ENCODE results near the gene BUB1B.
"Not testable (repeated sequence)": the region's sequence is repeated elsewhere in the genome, so short reads cannot be mapped to it uniquely, and the experiment has no call there.

BUB1B gene

DNA sequence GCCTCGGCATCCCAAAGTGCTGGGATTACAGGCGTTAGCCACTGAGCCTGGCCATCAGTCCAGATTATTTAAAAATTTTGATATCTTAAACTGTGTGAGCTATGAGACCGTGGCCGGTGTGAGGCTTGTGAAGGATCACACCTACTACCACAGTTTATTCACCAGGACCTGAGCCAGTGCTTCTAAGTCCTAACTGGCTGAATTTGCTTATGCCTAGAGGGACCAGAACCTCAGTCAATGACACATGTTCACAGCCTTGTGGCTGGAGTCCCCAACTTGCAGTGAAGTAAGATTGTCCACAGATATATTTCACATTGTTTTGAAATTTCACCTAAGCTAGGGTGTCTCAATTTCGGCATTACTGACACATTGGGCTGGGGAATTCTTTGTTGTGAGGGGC is 37.0 kb upstream of the BUB1B start:
- H3K4me3 ChIP-seq (ENCODE audit: low read length): not testable (repeated sequence)
- WGBS (ENCODE audit: insufficient coverage, insufficient read length): no CpG with 5 or more reads among the region's 5 CpGs

DNA sequence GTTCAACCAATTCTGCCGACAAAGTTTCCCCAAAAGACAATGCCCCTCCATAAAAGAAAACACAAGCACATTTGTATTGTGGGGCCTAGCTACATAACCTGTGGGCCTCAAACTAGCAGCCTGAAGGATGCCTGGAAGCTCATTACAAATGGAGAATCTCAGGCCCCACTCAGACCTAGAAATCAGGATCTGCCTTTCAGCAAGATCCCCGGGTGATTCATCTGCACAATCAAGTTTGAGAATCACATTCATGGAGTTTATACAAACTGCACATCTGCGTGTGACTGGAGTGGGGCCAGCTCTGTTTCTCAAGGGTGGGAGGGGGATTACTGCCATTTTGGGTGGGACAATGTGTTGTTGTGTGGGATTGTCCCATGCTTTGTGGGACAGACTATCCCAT is 36.5 kb upstream of the BUB1B start:
- H3K27ac ChIP-seq (ENCODE audit: low read length); DNase-seq (ENCODE audit: low read depth, low spot score); H3K36me3 ChIP-seq (ENCODE audit: control insufficient read depth, insufficient read depth, low read length); H3K9me3 ChIP-seq (ENCODE audit: control insufficient read depth, insufficient read depth, low read length); H3K27me3 ChIP-seq (ENCODE audit: control insufficient read depth, insufficient read depth, low read length); H3K4me1 ChIP-seq (ENCODE audit: control insufficient read depth, insufficient read depth, low read length); H3K4me3 ChIP-seq (ENCODE audit: low read length): not testable (repeated sequence)
- no CpG with 5 or more reads among the region's 3 CpGs for WGBS (ENCODE audit: insufficient coverage, insufficient read length)

More for the DNA sequence above, 37.0 kb upstream of the BUB1B start:
- H3K27ac ChIP-seq (ENCODE audit: low read length); DNase-seq (ENCODE audit: low read depth, low spot score); H3K27me3 ChIP-seq (ENCODE audit: control insufficient read depth, insufficient read depth, low read length); H3K36me3 ChIP-seq (ENCODE audit: control insufficient read depth, insufficient read depth, low read length); H3K9me3 ChIP-seq (ENCODE audit: control insufficient read depth, insufficient read depth, low read length); H3K4me1 ChIP-seq (ENCODE audit: control insufficient read depth, insufficient read depth, low read length): not testable (repeated sequence)

DNA sequence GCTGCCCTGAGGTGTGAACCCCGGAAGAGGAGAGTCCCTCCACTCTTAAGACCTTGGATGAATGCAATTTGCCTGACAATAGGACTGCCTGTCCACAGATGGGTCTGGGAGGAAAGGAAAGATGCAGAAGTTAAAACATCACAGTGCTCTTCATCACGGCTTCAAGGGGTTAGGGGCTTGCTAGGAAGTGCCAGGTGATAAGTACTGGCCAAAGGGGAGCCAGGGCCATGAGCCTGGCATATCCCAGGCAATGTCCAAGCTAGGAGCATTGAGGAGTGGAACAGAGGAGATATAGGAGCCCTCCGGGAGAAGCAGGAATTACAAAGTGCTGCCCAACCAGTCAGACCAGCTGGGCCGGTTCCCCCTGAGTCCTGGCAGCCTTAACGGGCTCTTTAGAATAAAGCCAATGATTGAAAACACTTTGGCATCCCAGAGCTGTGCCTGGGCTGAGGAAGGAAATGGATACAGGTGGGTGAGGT is 36.0 kb upstream of the BUB1B start:
- no CpG with 5 or more reads among the region's 5 CpGs for WGBS (ENCODE audit: insufficient coverage, insufficient read length)
- not testable (repeated sequence) for DNase-seq (ENCODE audit: low read depth, low spot score); H3K27ac ChIP-seq (ENCODE audit: low read length); H3K9me3 ChIP-seq (ENCODE audit: control insufficient read depth, insufficient read depth, low read length); H3K36me3 ChIP-seq (ENCODE audit: control insufficient read depth, insufficient read depth, low read length); H3K27me3 ChIP-seq (ENCODE audit: control insufficient read depth, insufficient read depth, low read length); H3K4me3 ChIP-seq (ENCODE audit: low read length); H3K4me1 ChIP-seq (ENCODE audit: control insufficient read depth, insufficient read depth, low read length)

DNA sequence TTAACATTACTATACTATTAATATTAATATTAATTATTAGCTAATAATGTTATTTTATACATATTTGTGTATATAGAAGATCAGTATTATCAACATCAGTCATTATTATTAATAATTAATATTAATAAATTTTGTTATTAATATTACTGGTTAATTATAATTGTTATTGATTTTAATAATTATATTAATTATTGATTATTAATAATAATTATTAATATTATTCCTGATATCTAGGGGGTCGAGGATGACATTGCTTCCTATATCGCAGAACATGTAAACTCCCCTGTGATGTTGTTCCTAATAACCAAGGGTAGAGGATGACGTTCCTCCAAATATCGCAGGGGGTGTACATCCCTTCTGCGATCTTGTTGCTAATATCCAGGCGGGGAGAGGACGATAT is 34.9 kb upstream of the BUB1B start:
- Histone ChIP-seq H3K4me3 (ENCODE audit: low read length) (no peak overlapping the region), H3K27ac (ENCODE audit: low read length) (no peak overlapping the region), H3K4me1 (ENCODE audit: control insufficient read depth, insufficient read depth, low read length) (peaks cover 5% of the 10 kb centered on the region; the same call in 1 of the 2 replicates), H3K27me3 (ENCODE audit: control insufficient read depth, insufficient read depth, low read length) (no peaks in the 10 kb centered on the region), H3K9me3 (ENCODE audit: control insufficient read depth, insufficient read depth, low read length) (no peaks in the 10 kb centered on the region), H3K36me3 (ENCODE audit: control insufficient read depth, insufficient read depth, low read length) (no peaks in the 10 kb centered on the region)
- no peak for DNase-seq (ENCODE audit: low read depth, low spot score)
- WGBS (ENCODE audit: insufficient coverage, insufficient read length): no CpG with 5 or more reads among the region's 7 CpGs

DNA sequence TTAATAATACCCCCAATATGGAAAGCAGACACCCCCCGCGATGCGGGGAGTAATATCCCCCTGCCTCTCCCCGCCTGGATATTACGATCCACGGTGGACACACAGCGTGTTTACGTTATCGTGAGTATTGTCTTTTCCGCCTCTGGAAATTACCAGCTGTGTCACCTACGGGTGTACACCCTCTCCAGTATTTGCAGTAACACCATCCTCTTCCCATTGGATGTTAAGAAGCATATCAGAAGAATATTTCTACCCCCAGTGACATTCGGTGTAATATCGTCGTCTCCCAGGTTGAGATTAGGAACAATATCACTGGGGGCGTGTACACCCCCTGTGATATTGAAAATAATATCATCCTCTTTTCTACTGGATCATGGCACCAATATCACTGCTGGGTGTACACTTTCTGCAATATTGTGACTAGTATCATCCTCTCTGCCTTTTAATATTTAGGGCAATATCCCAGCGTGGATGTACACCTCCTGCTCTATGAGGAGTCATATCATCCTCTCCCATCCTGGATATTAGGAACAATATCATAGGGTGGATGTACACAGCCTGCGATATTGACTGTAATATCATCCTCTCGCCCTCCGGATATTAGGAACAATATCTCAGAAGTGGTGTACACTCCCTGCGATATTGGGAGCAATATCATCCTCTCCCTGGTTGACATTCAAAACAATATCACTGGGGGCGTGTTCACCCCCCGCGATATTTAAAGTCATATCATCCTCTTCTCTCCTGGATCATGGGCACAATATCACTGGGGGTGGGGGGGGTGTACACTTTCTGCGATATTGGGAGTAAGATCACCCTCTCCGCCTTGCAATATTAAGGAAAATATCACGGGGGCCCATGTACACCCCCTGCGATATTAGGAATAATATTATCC is 31.9 kb upstream of the BUB1B start:
- no peak overlapping the region for H3K27ac ChIP-seq (ENCODE audit: low read length)
- H3K36me3 ChIP-seq (ENCODE audit: control insufficient read depth, insufficient read depth, low read length): no peaks in the 10 kb centered on the region

DNA sequence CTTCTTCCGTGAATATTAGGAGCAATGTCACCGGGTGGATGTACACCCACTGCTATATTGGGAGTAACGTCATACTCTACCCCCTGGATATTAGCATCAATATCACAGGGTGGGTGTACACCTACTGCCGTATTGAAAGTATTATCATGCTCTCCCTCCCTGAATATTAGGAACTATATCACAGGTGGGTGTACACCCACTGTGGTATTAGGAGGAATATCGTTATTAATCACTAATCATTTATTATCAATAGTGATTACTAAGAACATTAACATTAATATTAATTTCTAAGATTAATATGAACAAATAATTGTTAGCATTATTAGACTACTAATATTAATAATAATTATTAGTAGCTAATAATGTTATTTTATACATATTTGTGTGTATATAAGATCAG is 30.8 kb upstream of the BUB1B start:
- no CpG with 5 or more reads among the region's 5 CpGs for WGBS (ENCODE audit: insufficient coverage, insufficient read length)
- H3K4me3 ChIP-seq (ENCODE audit: low read length): no peak overlapping the region
- peaks cover 5% of the 10 kb centered on the region; the same call in 1 of the 2 replicates for H3K4me1 ChIP-seq (ENCODE audit: control insufficient read depth, insufficient read depth, low read length)
- no peaks in the 10 kb centered on the region for H3K36me3 ChIP-seq (ENCODE audit: control insufficient read depth, insufficient read depth, low read length)
- H3K27me3 ChIP-seq (ENCODE audit: control insufficient read depth, insufficient read depth, low read length): no peaks in the 10 kb centered on the region
- H3K27ac ChIP-seq (ENCODE audit: low read length): no peak overlapping the region
- DNase-seq (ENCODE audit: low read depth, low spot score): no peak
- no peaks in the 10 kb centered on the region for H3K9me3 ChIP-seq (ENCODE audit: control insufficient read depth, insufficient read depth, low read length)

More for the DNA sequence above, 31.9 kb upstream of the BUB1B start:
- DNase-seq (ENCODE audit: low read depth, low spot score): no peak
- no peaks in the 10 kb centered on the region for H3K9me3 ChIP-seq (ENCODE audit: control insufficient read depth, insufficient read depth, low read length)
- no peak overlapping the region for H3K4me3 ChIP-seq (ENCODE audit: low read length)
- no CpG with 5 or more reads among the region's 27 CpGs for WGBS (ENCODE audit: insufficient coverage, insufficient read length)
- H3K4me1 ChIP-seq (ENCODE audit: control insufficient read depth, insufficient read depth, low read length): peaks cover 5% of the 10 kb centered on the region; the same call in 1 of the 2 replicates
- H3K27me3 ChIP-seq (ENCODE audit: control insufficient read depth, insufficient read depth, low read length): no peaks in the 10 kb centered on the region

DNA sequence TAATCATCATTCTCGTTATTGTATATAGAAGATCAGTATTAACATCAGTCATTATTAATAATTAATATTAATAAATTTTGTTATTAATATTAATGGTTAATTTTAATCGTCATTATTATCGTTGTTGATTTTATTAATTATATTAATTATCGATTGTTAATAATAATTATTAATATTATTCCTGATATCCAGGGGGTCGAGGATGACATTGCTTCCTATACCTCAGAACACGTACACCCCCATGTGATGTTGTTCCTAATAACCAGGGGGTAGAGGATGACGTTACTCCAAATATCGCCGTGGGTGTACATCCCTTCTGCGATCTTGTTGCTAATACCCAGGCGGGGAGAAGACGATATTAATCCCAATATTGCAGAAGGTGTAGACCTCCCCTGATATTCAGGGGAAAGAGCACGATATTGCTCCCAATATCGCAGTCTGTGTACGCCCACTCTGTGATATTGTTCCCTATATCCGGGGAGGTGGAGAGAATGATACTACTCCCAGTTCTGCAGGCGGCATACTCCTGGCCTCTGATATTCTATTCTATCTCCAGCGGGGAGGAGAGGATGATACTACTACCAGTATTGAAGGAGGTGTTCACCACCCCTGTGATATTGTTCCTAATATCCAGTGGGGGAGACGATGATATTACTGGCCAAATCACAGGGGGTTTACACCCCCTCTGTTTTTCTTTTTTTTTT is 29.9 kb upstream of the BUB1B start:
- Histone ChIP-seq H3K36me3 (ENCODE audit: control insufficient read depth, insufficient read depth, low read length) (no peaks in the 10 kb centered on the region), H3K27me3 (ENCODE audit: control insufficient read depth, insufficient read depth, low read length) (no peaks in the 10 kb centered on the region), H3K27ac (ENCODE audit: low read length) (no peak overlapping the region), H3K4me3 (ENCODE audit: low read length) (no peak overlapping the region), H3K4me1 (ENCODE audit: control insufficient read depth, insufficient read depth, low read length) (no peaks in the 10 kb centered on the region), H3K9me3 (ENCODE audit: control insufficient read depth, insufficient read depth, low read length) (no peaks in the 10 kb centered on the region)
- no peak for DNase-seq (ENCODE audit: low read depth, low spot score)
- WGBS (ENCODE audit: insufficient coverage, insufficient read length): 100% methylated on average over 2 of the region's 19 CpGs

DNA sequence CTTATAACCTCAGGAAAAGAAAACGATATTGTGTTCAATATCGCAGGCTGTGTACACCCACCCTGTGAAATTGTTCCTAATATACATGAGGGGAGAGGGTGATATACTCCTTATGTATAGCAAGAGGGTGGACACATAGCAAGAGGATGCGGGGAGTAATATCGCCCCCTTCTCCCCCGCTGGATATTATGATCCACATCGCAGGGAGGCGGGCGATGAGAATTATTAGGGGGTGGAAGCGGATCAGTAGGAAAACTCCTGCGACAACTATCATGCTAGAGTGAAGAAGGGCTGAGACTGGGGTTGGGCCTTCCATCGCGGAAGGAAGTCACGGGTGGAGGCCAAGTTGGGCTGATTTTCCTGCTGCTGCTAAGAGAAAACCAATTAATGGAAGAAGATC is 27.3 kb upstream of the BUB1B start:
- no peaks in the 10 kb centered on the region for H3K27me3 ChIP-seq (ENCODE audit: control insufficient read depth, insufficient read depth, low read length)
- no peaks in the 10 kb centered on the region for H3K36me3 ChIP-seq (ENCODE audit: control insufficient read depth, insufficient read depth, low read length)
- WGBS (ENCODE audit: insufficient coverage, insufficient read length): no CpG with 5 or more reads among the region's 13 CpGs
- no peaks in the 10 kb centered on the region for H3K9me3 ChIP-seq (ENCODE audit: control insufficient read depth, insufficient read depth, low read length)
- no peak overlapping the region for H3K4me3 ChIP-seq (ENCODE audit: low read length)
- no peak overlapping the region for H3K27ac ChIP-seq (ENCODE audit: low read length)
- no peak for DNase-seq (ENCODE audit: low read depth, low spot score)
- H3K4me1 ChIP-seq (ENCODE audit: control insufficient read depth, insufficient read depth, low read length): no peaks in the 10 kb centered on the region; the same call in 1 of the 2 replicates

DNA sequence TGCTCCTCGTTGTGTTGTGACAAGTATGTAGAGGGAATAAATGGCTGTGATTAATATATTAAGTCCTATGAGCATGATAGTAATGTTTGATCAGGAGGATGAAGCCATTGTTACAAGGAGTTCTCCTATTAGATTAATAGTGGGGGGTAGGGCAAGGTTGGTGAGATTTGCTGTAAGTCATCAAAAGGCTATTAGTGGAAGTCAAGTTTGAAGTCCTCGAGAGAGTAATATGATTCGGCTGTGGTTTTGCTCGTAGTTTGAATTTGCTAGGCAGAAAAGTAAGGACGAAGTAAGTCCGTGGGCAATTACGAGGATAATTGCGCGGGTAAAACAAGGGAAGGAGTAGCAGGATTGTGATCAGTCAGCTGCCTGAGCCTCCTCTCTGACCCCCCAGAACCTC is 26.0 kb upstream of the BUB1B start:
- H3K36me3 ChIP-seq (ENCODE audit: control insufficient read depth, insufficient read depth, low read length): no peaks in the 10 kb centered on the region
- DNase-seq (ENCODE audit: low read depth, low spot score): no peak
- H3K9me3 ChIP-seq (ENCODE audit: control insufficient read depth, insufficient read depth, low read length): no peaks in the 10 kb centered on the region
- no peaks in the 10 kb centered on the region for H3K27me3 ChIP-seq (ENCODE audit: control insufficient read depth, insufficient read depth, low read length)
- no peak overlapping the region for H3K27ac ChIP-seq (ENCODE audit: low read length)
- H3K4me1 ChIP-seq (ENCODE audit: control insufficient read depth, insufficient read depth, low read length): no peaks in the 10 kb centered on the region; the same call in 1 of the 2 replicates
- no peak overlapping the region for H3K4me3 ChIP-seq (ENCODE audit: low read length)
- WGBS (ENCODE audit: insufficient coverage, insufficient read length): no CpG with 5 or more reads among the region's 9 CpGs

DNA sequence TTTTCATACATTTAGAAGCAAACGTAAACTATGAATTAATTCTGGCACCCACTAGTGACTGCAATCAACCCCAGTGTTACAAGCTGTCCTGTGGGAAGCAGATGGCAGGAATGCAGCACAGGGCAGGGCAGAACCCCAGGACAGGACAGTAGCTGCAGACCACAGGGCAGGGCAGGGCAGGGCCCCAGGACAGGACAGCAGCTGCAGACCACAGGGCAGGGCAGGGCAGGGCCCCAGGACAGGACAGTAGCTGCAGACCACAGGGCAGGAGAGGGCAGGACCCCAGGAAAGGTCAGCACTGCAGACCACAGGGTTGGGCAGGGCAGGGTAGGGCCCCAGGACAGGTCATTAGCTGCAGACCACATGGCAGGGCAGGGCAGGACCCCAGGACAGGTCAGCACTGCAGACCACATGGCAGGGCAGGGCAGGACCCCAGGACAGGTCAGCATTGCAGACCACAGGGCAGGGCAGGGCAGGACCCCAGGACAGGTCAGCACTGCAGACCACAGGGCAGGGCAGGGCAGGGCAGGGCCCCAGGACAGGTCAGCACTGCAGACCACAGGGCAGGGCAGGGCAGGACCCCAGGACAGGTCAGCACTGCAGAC is 24.9 kb upstream of the BUB1B start:
- H3K36me3 ChIP-seq (ENCODE audit: control insufficient read depth, insufficient read depth, low read length); H3K4me3 ChIP-seq (ENCODE audit: low read length); H3K27ac ChIP-seq (ENCODE audit: low read length); H3K9me3 ChIP-seq (ENCODE audit: control insufficient read depth, insufficient read depth, low read length); H3K27me3 ChIP-seq (ENCODE audit: control insufficient read depth, insufficient read depth, low read length); H3K4me1 ChIP-seq (ENCODE audit: control insufficient read depth, insufficient read depth, low read length); DNase-seq (ENCODE audit: low read depth, low spot score): not testable (repeated sequence)
- no CpG with 5 or more reads among the region's 1 CpG for WGBS (ENCODE audit: insufficient coverage, insufficient read length)
